Astrocyte of the spinal cord (primary cell): Measurements from ENCODE around the gene TRIM46.

Experiments
- DNase-seq: peaks from one replicate; pipeline ENCODE4 v3.0.0; 2011; ENCODE audit warnings: low read depth, low spot score
- H3K4me3 ChIP-seq: 2 replicates; pipeline ENCODE4 v1.5.1; 2011; ENCODE audit warnings: low read depth, mild to moderate bottlenecking, low read length, moderate library complexity
- CTCF ChIP-seq: IDR thresholded peaks from 2 replicates; pipeline ENCODE4 v1.5.1; 2012; ENCODE audit warnings: low read depth, mild to moderate bottlenecking, low read length, inconsistent platforms
- in situ Hi-C: cut with HindIII; loops from 2 replicates; pipeline ENCODE4 v1.10.0; 2017; ENCODE audit warnings: low sequenced_read_pairs

Gene TRIM46

GRCh38 chr1:155173478-155174323, at the start of gene TRIM46:
TSS of gene TRIM46 (plus strand) at chr1:155173849. CDS start at chr1:155173967, 118 bp downstream.
- DNase-seq = peak; percentile 68
- TF ChIP-seq CTCF = no peak
- in situ Hi-C loops = no loop called here
- H3K4me3 ChIP-seq = peak within 1 kb of the TSS; percentile 92

GRCh38 chr1:155124503-155125463, 48.9 kb upstream of the TRIM46 start:
- no peak for TF ChIP-seq CTCF
- DNase-seq = no peak
- in situ Hi-C loops = no loop called here
- no peak overlapping the region for H3K4me3 ChIP-seq

- in situ Hi-C loops = no loop called here
- no peak for DNase-seq
- no peak for TF ChIP-seq CTCF
- no peak overlapping the region for H3K4me3 ChIP-seq
These were observed 48.1 kb upstream of the TRIM46 start for GRCh38 chr1:155125511-155125945.

- no peak for TF ChIP-seq CTCF
- in situ Hi-C loops = no loop called here
- no peak overlapping the region for H3K4me3 ChIP-seq
- no peak for DNase-seq
These were observed 47.6 kb upstream of the TRIM46 start for GRCh38 chr1:155125946-155126555.

GRCh38 chr1:155126556-155127104, 47.0 kb upstream of the TRIM46 start:
- in situ Hi-C loops = no loop called here
- peak overlapping the region; percentile 2 for H3K4me3 ChIP-seq
- peak; percentile 28 for DNase-seq
- TF ChIP-seq CTCF = no peak
